ENCODE results near the gene B3GNT3. TPM values are rescaled to one million over a fixed set of nuclear protein-coding genes. Genes with fewer than 3 reads are reported as not detected.
A peak's percentile ranks its signal among the peaks of the same experiment; 100 is the strongest.
"Not testable (repeated sequence)": the region's sequence is repeated elsewhere in the genome, so short reads cannot be mapped to it uniquely, and the experiment has no call there.

Gene B3GNT3
- total and polyA plus RNA-seq, 9 donors: 0.25 to 0.79 (median 0.37) TPM; not detected in 2

- peaks cover 7% of the 10 kb centered on the region for H3K4me1 ChIP-seq (ENCODE audit: insufficient read depth)
- no peak overlapping the region for H3K4me3 ChIP-seq
- no peak overlapping the region for H3K27ac ChIP-seq
- peak; percentile 48 to 69 (median 53) for DNase-seq
- H3K36me3 ChIP-seq: no peaks in the 10 kb centered on the region
- 3 to 5% (median 5%) methylated on average over 36 to 37 of the region's 37 CpGs for WGBS, 3 donors
- no peaks in the 10 kb centered on the region for H3K9me3 ChIP-seq
- TF ChIP-seq EP300 (IDR thresholded peaks at IDR 0.05) (no peak), CTCF (IDR thresholded peaks at IDR 0.05) (no peak), POLR2A (IDR thresholded peaks at IDR 0.05) (no peak)
- H3K27me3 ChIP-seq: no peaks in the 10 kb centered on the region
- intact Hi-C loops (cut with DNase I): no loop called here
Observed at GRCh38 chr19:17778251-17778967, 16.5 kb upstream of the B3GNT3 start.

- H3K27me3 ChIP-seq: no peaks in the 10 kb centered on the region
- intact Hi-C loops (cut with DNase I): no loop called here
- peak in 4 of 5 donors; percentile 43 to 49 (median 45) for DNase-seq
- TF ChIP-seq EP300 (IDR thresholded peaks at IDR 0.05): no peak
- no peak for TF ChIP-seq POLR2A (IDR thresholded peaks at IDR 0.05)
- TF ChIP-seq CTCF (IDR thresholded peaks at IDR 0.05): no peak
- no peaks in the 10 kb centered on the region for H3K9me3 ChIP-seq
- H3K27ac ChIP-seq: no peak overlapping the region
- no peaks in the 10 kb centered on the region for H3K36me3 ChIP-seq
- 9 to 14% (median 9%) methylated on average over 25 of the region's 25 CpGs for WGBS, 3 donors
- H3K4me3 ChIP-seq: no peak overlapping the region
- H3K4me1 ChIP-seq (ENCODE audit: insufficient read depth): peaks cover 10% of the 10 kb centered on the region
Observed at GRCh38 chr19:17778968-17779929, 15.7 kb upstream of the B3GNT3 start.

- no peaks in the 10 kb centered on the region for H3K27me3 ChIP-seq
Observed at GRCh38 chr19:17780781-17781180, 14.2 kb upstream of the B3GNT3 start.

GRCh38 chr19:17783721-17784120 is 11.2 kb upstream of the B3GNT3 start:
- not testable (repeated sequence) for H3K36me3 ChIP-seq; H3K9me3 ChIP-seq; H3K4me1 ChIP-seq (ENCODE audit: insufficient read depth); DNase-seq; H3K27ac ChIP-seq; H3K4me3 ChIP-seq; H3K27me3 ChIP-seq
- WGBS, 3 donors: 56 to 85% (median 61%) methylated on average over 5 of the region's 5 CpGs
- intact Hi-C loops (cut with DNase I): loop anchor here in 1 of 4 donors (5.0 kb wide), 1 partner anchor 69 kb away; no protein-coding TSS in a partner anchor

More at GRCh38 chr19:17780781-17781180, 14.2 kb upstream of the B3GNT3 start:
- H3K9me3 ChIP-seq: no peaks in the 10 kb centered on the region
- no peaks in the 10 kb centered on the region for H3K36me3 ChIP-seq
- intact Hi-C loops (cut with DNase I): loop anchor here in 1 of 4 donors (5.0 kb wide), 1 partner anchor 72 kb away; no protein-coding TSS in a partner anchor
- TF ChIP-seq EP300 (IDR thresholded peaks at IDR 0.05): no peak
- no peak for TF ChIP-seq POLR2A (IDR thresholded peaks at IDR 0.05)
- no peak for TF ChIP-seq CTCF (IDR thresholded peaks at IDR 0.05)
- no peak overlapping the region for H3K27ac ChIP-seq
- no peak for DNase-seq
- WGBS, 3 donors: 94 to 97% (median 96%) methylated on average over 2 of the region's 2 CpGs
- H3K4me1 ChIP-seq (ENCODE audit: insufficient read depth): peaks cover 10% of the 10 kb centered on the region
- H3K4me3 ChIP-seq: no peak overlapping the region

Data from ovary (tissue), 9 donors.